ENCODE results near the gene CAMK2A.

GRCh38 chr5:150219861-150220260 lies 69.7 kb downstream of the CAMK2A start:
- TF ChIP-seq CTCF (IDR thresholded peaks at IDR 0.05 in 4 of 5, conservative IDR thresholded peaks at IDR 0.05 in 1 of 5) (no peak), POLR2A (IDR thresholded peaks at IDR 0.05) (no peak)

All from gastrocnemius medialis (tissue), 4 donors.